SKM-1 (cell line): ENCODE measurements around the gene TSHZ3.

Source experiments
- DNase-seq: peaks from one replicate; lab custom pipeline; 2025; ENCODE audit not compliant: unreplicated experiment; lab: John Stamatoyannopoulos, UW

Gene TSHZ3

GRCh38 chr19:31290931-31291590, 58.2 kb downstream of the TSHZ3 start:
- no peak for DNase-seq

GRCh38 chr19:31289976-31290375, 59.3 kb downstream of the TSHZ3 start:
- no peak for DNase-seq

DNA sequence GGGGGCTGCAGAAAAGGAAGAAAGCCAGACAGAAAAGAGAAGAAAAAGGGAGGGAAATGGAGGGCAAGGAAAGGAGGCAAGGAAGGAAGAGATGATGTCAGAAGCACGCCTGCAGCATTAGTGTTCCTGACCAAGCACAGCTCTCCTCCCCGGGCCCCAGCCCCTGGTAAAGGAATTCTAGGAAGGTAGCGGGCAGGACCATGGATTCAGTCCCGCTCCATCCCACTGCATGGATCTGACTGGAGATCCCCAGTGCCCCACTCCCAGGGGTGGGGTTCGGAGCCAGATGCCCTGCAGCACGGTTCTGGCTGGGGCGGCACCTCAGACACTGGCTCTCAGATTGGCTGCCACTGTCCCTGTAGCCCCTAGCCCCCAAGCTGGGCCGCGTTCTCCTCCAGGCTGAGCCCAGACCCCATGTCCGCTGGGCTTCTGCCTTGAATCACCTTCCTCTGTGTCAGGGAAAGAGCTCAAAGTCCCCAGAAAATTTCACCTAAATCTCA, 59.8 kb downstream of the TSHZ3 start:
- no peak for DNase-seq

DNA sequence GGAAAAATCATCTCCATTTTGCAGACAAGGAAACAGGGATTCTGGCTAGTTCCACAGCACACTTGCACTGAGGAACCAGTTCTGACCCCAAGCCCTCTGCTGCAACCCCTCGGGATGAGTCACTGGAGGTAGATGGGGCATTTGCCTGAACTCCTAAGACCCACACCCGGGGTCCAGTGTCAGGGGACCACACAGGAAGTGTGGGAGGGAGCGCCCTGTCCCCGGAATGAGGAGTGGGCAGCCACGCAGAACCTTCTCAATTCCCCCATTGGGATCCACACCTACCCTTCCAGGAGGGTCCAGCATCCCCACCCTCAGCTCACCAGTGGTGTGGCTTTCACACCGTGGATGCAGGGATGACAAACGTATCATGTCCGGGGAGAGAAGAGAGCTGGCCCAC, 62.7 kb downstream of the TSHZ3 start:
- no peak for DNase-seq

DNA sequence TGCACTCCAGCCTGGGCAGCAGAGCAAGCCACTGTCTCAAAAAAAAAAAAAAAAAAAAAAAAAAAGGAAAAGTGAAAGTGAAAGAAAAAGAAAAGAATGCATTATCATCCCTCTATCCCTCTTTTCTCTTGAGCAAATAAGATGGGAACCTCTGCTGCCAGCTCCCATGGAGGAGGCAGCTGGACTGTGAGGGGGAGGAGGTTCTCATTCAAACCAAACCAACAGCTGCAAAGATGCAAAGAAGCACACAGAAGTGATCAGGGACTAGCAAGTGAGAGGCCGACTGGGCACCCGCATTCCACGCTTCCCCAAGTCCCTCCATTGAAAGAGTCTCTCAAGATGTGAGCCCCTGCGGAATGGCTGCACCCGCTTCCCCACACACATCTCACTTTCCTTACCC, 63.5 kb downstream of the TSHZ3 start:
- DNase-seq, result no peak

DNA sequence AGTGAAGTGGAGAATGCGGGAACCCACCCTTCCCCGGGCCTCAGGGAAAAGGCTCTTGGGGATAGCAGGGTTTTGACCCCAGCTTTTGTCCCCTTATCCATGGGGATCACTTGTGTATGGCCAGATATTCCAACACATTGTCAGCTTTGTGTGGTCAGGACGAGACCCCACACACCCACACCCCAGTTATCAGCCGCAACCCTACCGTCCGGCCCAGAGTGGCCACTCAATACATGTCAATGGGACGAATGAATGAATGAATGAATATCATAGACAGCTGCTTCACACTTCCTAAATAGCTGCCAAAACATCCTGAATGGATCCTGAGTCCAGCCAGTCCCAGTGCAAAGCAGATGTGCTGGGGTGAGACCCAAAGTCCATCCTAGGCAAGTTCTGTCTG, 64.6 kb downstream of the TSHZ3 start:
- DNase-seq, result no peak

DNA sequence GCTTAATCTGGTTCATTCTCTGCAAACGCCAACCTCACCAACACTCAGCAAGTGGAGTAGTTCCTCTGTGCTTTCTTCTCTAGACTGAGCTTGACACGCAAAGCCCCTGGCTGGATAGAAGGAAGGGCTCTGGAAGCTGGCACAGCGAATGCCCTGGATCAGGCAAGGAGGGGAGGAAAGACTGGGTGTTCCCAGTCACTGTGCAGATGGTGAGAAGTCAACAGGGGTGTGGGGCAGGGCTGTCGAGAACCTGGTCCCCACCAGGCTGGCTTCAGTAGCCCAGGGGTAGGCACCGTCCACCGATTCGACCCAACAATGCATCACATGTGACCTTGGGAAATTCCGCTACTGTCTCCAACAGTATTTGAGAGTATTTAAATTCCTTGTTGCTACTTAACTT, 65.5 kb downstream of the TSHZ3 start:
- no peak for DNase-seq

DNA sequence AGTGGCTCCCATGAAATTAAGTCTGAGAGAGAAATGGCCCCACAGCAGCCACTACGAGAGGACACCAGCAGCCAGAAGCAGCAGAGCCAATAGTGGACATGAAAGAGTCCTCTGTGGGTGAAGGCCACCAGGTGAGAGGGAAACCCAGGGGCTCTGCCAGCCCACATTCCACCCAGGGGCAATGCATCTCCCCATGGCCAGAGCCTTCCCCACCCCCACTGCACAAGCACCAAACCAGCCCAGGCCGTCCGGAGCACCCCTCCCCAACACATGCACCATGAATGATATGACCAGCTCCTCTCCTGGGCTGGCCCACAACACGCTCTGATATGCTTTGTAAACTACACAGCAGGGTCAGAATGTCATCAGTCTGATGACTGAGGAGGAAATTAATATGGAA, 66.9 kb downstream of the TSHZ3 start:
- DNase-seq, result no peak

GRCh38 chr19:31280287-31281006, 68.8 kb downstream of the TSHZ3 start:
- DNase-seq, result no peak

GRCh38 chr19:31279436-31279765, 69.8 kb downstream of the TSHZ3 start:
- DNase-seq, result no peak

- no peak for DNase-seq
Observed at GRCh38 chr19:31278555-31279435, 70.4 kb downstream of the TSHZ3 start.

DNA sequence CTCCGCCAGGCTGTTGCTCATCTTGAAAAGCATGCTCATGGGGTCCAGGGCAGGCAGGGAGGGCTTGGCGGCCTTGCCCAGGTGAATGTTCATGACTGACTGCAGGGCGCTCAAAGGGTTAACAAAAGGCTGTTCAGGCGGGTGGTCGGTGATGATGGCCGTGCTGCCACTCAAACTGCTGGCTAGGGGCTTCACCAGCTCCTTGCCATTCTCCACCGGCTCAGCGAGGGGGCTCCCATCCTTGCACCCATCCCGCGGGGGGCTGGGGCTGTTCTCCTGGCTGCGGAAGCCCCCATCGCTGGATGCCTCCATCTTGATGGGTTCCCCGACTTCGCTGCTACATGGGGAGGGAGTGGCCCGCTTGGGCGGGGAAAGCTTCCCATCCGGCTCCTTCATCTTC, 71.7 kb downstream of the TSHZ3 start:
- no peak for DNase-seq

- DNase-seq, result no peak
Observed at GRCh38 chr19:31276831-31277230, 72.4 kb downstream of the TSHZ3 start.

DNA sequence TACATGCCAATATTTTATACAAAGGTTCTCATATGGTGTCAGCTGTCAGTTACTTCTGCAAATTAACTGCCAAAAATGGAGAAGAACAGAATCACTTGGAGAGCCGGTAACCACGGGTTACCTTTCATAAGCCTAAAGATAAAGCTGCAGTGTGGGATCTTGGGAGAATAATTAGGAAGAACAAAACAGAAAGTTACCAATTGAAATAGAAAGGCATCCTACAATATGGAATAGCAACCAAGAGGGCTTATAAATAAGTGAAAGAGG, 74.2 kb downstream of the TSHZ3 start:
- DNase-seq, result no peak

- no peak for DNase-seq
Observed at GRCh38 chr19:31274251-31275067, 74.8 kb downstream of the TSHZ3 start.

GRCh38 chr19:31272583-31273106, 76.6 kb downstream of the TSHZ3 start:
- no peak for DNase-seq

- no peak for DNase-seq
Observed at GRCh38 chr19:31271306-31271911, 77.8 kb downstream of the TSHZ3 start.

DNA sequence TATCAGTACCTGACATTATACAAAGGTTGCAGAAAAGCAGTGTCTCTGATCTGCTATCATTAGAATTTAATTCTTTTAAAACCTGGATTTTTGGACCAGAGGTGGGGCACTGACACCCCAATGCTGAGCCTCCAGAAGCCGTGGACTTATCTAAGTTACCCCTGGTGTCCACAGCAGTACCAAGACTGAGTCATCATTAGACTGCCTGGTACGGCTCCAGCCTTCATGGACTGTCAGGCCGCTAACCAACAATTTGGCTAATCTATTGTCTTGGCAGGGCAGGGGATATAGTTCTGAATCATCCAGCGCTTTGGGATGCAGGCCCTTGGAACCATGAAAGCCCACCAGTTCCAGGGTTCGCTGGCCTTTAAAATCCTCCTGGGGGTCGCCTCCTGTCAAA, 78.3 kb downstream of the TSHZ3 start:
- no peak for DNase-seq

- no peak for DNase-seq
Observed at GRCh38 chr19:31269425-31270127, 79.7 kb downstream of the TSHZ3 start.
